IPS DF 19.7 (cell line): ENCODE results near the gene TMEM190.

ENCODE experiments used
- DNase-seq: peaks from one replicate; pipeline ENCODE4 v3.0.0-alpha.2; 2013; ENCODE audit warnings: low read depth, low spot score

The TMEM190 gene

DNA sequence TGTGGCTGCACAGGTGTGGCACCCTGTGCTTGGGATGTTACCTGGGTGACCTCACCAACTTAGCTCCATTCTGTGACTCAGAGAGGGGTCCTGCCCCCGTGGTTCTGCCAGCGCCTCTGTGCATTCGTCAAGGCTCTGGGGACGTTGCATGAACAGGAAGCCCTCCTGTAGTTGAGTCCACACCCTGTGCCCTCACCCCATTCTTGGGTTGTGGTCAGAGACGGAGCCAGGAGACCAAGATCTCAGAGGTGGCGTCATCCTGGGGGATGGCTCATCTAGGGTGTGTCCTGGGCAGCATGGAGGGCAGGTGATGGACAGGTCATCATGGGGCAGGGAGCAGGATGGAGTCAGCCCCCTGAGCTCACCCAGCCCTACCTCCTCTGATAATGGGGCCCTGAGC, 24.6 kb upstream of the TMEM190 start:
- DNase-seq: no peak

DNA sequence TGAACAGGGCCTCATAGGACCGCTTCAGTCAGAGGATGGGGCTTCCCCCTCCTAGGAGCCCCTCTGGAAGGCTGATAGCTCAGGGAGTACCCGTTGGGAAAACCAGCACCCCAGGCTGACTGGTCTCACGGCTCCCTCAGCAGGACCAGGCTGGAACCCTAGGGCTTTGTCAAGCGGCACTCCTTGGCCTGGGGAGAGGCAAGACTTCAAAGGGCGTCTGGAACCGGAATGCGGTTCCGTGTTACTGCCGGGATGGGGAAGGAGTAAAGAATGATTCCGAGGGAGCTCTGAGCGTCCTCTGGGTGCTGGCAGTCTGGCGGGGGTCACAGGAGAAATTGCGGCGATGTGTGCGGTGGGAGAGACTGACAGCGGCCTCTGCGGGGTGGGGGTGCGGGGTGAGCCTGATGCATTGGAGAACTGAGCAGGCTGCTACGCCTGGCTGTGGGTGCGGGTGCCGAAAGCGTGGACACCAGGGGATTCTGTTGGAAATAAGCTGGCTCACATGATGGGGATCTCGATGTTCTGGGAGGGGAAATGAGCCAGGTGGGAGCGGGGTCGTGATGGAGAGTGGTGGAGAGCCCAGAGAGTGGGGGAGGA, 24.0 kb upstream of the TMEM190 start:
- no peak for DNase-seq

DNA sequence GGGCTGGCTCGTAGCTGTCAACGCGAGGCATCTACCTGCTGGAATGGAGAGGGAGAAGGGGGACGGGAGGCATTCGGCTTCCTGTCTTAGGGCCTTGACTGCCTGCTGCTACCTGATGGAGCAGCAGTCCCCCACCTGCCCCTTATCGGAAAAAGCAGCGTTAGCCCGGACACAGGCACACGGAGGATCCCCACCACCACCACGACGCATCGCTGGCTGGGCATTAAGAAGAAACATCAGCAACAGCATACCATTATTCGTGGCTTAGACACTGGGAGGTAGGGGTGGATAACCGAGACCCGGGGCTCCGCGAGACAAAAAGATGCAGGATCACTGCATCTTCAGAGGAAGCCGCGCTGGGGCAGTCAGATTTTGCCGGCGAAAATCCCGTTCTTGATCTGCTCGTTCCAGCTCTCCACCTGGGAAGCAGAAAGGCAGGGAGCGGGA, 23.2 kb upstream of the TMEM190 start:
- no peak for DNase-seq

DNA sequence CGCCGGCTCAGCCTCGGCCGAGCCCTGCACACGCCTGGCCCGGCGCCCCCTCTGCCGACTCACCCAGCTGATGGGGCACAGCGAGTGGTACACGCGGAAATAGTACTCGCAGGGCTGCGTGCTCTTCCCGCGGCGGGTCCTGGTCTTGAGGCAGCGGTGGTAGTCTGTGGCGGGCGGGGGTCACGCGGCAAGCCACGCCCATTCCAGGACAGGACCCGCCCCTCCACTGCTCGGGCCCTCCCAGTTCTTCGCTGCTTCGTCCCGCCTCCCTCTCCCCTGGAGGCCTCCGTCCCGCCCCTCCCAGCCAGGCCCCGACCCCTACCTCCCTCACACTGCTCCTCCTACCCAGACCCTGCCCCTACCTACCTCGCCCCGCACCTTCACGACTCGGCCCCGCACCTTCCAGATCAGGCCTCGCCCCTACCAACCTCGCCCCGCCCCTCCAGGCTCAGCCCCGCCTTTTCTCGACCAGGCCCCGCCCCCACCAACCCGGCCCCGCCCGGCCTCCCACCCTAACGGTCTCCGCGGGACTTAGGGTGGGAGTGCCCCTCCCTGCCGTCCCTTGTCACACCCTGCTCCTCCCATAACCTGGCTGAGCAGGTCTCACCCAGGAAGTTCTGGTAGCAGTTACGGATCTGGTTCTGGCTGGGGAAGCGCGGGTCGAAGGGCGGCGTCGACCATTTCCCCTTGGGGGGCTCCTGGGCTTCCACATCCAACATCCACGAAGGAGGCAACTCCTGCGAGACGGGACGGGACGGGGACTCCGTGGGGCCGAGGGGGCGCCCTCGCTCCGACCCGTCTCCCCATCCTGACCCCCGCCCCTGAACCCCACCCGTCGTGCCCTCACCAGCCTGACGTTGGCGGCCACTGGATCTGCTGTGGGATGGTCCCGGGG, 22.6 kb upstream of the TMEM190 start:
- DNase-seq: no peak

DNA sequence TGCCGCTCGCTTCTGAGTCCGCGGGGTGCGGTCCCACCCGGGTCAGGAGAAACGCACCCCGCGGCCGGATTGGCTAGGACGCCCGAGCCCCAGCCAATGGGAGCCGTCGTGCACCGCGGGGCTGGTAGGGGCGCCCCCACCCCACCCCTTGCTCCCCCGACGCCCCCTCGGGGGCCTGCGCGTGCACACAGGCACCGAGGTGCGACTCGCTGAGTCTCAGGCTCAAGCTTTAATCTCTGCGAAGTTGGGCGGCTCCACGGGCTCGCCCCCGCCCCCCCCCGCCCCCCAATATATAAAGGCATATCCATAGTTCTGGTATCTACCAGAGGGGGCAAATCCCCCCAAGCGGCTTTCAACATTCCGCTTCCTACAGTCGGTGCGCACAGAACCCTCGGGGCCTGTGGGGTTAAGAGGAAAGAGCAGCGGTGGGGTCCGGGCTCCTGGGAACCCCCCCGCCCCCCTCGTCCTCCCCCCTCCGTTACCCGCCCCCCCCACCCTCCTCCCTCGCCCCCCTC, 21.9 kb upstream of the TMEM190 start, which contains the start of gene COX6B2:
Gene COX6B2 (minus strand): TSS at position 22 of the 515 bp plus-strand sequence. CDS start 198 bp downstream, outside the sequence.
- no peak for DNase-seq

DNA sequence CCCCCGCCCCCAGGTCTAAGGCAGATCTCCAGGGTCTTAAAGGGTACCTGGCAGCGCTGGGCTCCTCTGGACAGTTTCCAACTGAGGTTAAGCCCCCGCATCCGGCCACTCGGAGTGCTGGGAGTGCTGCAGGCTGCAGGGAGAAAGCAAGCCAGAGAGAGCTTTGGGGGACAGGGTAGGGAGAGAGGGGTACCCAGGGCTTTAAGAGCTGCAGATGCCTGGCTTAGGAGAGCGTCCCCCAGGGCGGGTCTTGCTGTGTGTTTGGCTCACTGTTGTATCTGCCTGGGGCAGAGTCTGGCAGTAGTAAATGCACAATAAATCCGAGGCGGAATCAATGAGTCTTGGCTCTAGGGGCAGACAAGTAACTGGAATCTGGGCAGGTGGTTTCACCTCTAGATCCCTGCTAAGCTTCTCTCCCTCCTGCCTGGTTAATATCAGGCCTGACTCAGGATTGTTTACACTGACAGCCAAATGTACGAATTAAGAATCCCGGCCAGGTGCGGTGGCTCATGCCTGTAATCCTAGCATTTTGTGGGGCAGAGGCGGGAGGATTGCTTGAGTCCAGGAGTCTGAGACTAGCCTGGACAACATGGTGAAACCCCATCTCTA, 21.3 kb upstream of the TMEM190 start:
- no peak for DNase-seq

DNA sequence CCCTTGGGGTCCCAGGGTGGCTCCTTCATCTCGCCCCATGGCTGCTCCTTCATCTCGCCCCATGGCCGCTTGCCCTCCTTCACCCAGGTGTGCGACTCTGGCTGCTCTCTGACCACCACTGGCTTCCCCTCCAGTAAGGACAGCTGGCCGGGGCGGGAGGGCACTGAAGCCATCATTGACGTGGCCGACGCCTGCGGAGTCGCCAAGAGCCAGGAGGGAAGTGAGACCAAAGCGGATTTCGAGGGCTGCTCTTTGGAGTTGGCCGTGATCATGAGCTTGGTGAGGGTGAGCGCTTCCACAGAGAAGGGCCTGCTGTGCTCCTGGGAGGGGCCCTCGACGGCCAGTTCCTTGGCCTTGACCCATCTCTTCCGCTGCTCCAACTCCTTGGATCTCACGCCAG, 18.1 kb upstream of the TMEM190 start:
- DNase-seq: no peak

DNA sequence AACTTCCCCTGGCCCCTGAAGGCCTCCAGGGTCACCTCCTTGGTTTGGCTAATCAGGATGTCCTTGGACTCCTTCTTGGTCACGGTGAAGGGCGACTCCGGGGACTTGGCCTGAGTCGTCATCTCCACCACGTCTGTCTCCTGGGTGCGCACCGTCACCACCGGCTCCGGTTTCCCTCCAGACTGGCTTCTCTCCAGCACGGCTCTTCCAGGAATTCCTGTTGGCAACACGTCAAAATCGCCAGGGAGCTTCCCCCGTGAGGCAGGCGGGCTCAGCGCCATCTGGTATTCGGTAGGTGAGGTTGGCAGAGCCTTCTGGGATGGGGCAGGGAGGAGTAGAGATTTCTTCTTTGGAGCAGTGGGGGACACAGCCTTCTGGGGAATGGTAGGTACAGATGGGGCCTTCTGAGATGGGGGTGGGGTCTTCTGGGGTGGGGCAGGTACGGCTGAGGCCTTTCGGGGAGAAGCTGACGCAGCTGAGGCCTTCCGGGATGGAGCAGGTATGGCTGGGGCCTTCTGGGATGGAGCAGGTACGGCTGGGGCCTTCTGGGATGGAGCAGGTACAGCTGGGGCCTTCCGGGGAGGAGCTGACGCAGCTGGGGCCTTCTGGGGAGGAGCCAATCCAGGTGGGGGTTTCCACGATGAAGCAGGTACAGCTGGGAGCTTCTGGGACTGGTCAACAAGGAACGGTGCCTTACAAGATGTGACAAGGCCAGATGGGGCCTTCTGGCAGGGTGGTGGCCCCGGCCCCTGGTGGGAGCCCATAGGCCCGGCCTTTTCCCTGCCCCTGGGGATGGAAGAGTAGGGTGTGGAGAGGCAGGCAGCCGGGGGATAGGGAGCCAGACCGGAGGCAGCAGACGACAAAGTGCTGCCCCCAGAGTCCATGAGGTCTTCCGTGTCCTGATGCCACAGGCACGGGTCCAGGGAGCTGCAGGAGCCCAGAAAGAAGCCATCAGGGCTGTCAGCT, 17.4 kb upstream of the TMEM190 start:
- no peak for DNase-seq

DNA sequence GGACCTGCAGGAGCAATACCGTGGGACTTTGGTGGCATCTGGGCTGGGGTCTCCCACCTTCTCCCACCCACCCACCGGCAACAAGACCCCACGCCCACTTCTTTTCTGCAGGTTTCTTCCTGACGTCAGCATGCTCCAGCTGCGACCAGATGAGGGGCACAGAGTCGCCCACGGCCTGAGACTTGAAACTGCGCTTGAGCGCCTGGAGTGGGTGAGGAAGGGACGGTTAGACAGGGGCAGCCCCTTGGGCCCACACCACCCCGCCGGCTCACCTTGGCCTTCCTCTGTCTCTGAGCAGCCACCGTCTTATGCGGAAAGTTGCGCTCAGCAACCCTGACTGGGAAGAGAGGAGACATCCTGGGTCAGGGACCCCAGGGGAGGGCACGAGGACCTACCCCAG, 15.7 kb upstream of the TMEM190 start:
- no peak for DNase-seq

DNA sequence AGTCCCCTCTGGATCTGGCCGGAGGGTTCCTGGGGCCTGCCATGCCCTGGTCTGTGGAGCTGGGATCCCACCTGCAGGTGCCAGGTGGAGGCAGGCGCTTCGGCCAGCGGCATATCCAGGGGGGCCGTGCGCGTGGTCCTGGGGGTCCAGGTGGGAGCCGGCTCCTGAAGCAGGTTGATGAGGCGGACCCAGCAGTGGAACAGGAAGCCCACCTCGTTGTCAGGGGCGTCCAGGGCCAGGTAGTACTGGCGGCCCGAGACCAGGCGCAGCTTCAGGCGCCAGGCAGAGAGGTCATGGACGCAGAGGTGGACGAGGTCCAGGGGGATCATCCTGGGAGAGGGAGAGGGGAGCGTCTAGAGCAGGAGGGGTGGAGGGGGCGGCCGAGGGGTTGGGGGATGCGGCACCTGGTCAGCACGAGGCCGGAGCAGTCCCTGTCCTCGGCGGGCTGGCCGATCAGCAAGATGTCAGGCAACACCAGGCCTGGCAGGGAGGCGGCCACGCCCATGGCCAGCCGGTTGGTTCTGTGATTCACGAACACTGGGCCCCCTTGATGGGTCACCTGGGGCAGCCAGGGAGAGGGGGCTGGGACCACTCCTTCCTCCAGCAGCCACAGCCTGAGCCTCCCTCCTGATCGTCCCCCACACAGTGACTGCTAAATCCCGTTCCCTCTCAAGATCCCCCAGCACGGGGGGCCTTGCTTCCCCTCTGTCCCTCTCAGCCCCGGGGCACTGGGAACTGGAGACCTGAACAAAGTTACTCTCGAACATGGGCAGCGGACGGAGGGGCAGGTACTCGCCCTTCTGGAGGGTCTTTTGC, 14.2 kb upstream of the TMEM190 start:
- no peak for DNase-seq

DNA sequence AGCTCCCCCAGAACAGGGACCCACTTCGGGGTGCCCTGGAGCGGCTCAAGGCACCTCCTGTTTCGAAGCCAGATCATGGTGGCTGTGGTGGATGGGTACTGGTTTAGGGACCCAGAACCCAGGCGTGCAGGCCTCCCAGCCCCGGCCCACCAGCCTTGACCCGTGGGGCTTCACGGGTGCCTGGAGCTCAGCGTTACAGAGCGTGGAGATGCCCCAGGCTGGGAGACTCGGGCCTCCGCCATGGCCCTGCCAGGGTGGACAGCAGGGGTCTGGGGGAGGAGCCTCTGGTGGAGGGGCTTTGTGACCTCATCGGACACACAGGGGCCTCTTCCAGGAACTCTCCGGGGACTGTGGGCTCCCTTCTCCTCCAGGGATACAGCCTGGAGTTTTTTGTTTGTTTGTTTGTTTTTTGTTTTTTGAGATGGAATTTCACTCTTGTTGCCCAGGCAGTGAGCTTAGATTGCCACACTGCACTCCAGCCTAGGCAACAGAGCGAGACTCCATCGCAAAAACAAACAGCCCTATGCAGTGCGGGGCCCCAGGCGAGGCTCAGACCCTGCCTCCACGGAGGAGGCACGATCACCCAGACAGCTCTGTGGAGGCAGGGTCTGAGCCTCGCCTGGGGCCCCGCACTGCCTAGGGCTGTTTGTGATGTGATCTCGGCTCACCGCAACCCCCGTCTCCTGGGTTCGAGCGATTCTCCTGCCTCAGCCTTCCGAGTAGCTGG, 13.5 kb upstream of the TMEM190 start, which contains the start of gene GARIN5B:
Gene GARIN5B (minus strand): TSS at position 271 of the 727 bp plus-strand sequence. CDS start 194 bp downstream, at position 77.
- no peak for DNase-seq

DNA sequence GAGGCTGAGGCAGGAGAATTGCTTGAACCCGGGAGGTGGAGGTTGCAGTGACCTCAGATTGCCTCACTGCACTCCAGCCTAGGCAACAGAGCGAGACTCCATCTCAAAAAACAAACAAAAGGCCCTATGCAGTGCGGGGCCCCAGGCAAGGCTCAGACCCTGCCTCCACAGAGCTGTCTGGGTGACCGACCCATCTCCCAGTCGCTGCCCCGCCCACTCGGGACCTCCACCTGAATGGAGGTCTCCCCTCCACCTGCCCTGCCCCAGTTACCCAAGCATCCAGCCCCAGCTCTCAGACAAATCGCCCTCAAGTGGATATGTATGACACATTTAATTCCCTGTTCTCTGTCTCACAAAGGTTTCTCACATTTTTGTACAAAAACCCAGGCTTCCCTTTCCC, 11.4 kb upstream of the TMEM190 start:
- no peak for DNase-seq

DNA sequence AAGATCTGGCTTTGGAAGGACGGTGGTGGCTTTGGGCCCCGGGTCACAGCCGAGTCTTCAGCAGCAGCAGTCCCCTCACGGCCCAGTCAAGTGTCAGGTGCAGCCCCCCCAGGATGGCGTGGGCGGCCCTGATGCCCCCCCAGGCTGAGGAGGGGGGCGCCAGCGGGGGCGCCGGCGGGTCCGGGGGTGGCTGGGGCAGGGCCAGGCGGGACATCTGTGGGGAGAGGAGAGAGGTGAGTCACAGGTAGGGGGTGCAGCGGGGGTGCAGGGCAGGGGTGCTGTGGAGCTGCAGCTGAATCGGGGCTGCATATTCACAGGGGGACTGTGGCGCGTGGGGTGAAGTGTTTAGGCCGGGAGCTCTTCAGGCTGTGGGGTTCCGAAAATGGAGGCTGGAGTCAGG, 10.7 kb upstream of the TMEM190 start:
- DNase-seq: no peak

DNA sequence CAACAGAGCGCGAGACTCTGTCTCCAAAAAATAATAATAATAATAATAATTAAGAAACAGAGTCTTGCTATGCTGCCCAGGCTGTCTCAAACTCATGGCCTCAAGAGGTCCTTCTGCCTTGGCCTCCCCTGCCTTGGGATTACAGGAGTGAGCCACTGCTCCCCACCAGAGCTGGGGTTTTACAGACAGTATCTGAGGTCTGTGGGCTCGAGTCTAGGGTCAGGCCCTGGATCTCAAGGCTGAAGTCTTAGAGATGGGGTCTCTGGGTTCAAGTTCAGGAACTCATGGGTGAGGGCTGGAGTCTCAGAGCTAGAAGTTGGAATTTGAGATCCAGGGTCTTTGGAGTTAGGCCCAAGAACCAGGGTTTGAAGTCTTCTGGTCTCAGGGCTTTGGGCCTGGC, 9.8 kb upstream of the TMEM190 start:
- no peak for DNase-seq

DNA sequence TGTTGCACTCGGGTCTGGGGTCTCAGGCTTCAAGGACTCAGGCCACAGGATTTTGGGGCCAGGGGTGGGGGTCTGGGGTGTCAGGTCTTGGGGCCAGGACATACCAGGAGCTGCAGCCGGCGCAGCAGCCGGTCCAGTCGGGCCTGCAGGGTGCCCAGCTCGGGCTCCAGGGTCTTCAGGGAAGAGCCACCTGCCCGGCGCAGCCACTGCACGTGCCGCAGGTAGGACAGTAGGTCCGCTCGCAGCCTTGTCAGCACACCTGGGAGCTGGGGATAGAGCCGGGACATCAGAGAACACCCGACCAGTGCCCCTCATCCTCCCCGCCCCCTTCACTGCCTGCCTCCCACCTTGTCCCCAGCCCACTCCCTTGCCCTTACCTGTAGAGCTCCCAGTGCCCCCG, 8.5 kb upstream of the TMEM190 start:
- DNase-seq: no peak

DNA sequence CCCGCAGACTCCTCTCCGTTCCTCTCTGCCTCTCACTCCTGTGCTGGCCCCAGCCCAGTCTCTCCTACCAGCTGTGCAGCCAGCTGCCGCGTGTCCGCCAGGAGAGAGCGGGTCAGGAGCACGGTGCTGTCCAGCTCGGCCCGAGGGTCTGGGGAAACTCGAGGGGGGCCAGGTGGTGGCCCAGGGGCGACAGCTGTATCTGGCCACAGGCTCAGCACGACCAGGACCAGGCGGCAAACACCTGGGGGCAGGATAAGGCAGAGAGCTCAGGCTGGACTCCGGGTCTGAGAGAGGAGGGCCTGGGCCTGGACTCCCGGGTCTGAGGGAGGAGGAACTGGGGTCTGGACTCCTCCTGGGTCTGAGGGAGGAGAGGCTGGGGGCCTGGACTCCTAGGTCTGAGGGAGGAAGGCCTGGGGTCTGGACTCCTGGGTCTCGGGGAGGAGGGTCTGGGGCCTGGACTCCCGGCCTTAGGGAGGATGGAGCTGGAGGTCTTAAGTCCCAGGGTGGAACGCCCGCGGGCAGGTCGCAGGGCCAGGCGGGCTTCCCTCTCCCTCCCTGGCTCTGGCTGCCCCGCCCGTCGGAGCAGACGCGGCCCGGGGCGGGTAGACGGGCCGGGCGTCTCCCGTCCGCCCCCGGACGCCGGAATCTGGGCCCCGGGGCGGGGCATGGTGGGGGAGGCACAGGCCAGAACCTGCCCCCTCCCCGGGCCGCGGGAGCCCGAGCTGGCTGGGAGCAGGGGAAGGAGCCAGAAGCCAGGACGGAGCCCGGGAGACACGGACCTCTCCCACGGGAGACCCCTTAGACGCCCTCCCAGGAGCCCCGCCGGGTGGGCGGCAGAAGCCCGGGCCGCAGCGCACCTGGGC, 7.7 kb upstream of the TMEM190 start:
- no peak for DNase-seq

DNA sequence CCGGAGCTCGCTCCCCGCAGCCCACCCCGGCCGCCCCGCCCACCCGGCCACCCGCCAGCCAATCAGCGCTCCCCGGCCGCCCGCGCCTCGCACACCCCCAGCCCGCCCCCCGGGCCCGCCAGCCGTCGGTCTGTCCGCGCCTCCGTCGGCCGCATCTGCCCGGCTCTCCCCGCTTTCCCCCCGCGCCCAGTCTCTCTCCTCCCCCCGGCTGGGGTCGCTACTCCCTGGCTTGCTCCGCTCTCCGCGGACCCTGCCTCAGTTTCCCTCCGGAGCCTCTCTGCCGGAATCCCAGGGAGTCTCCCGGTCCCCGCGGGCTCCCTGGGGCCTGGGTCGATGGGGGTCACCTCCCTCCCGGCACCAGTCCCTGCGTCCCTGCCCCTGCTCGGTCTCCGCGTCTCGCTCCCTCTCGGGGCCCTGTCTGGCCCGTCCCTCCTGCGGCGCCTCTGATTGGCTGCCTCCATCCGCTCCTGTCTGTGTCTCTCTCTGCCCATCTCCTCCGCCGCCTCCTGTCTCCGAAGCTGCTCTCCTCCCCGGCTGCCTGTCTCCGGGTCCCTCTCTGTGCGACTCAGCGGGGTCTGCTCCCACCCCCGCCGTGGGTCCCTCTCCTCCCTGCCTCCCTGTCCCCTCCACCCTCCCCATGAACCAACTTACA, 6.8 kb upstream of the TMEM190 start:
- no peak for DNase-seq
